Cortex of kidney (tissue), 1 donor: ENCODE results near the gene ASH1L.
"Not testable (repeated sequence)": the region's sequence is repeated elsewhere in the genome, so short reads cannot be mapped to it uniquely, and the experiment has no call there.

Experiments used
- DNase-seq: peaks from one replicate; lab custom pipeline; 2025; lab: John Stamatoyannopoulos, UW

Gene ASH1L

GRCh38 chr1:155487541-155487940, 75.1 kb downstream of the ASH1L start:
- no peak for DNase-seq

GRCh38 chr1:155486952-155487351, 75.7 kb downstream of the ASH1L start:
- DNase-seq: not testable (repeated sequence)

- no peak for DNase-seq
Measured at GRCh38 chr1:155485945-155486344, 76.7 kb downstream of the ASH1L start.

GRCh38 chr1:155485222-155485621, 77.4 kb downstream of the ASH1L start:
- DNase-seq: no peak

- no peak for DNase-seq
Measured at GRCh38 chr1:155481741-155482241, 80.8 kb downstream of the ASH1L start.

GRCh38 chr1:155479205-155479604, 83.4 kb downstream of the ASH1L start:
- DNase-seq: no peak

- DNase-seq: no peak
Measured at GRCh38 chr1:155478270-155478852, 84.2 kb downstream of the ASH1L start.

- no peak for DNase-seq
Measured at GRCh38 chr1:155474146-155474545, 88.5 kb downstream of the ASH1L start.

GRCh38 chr1:155473151-155473821, 89.3 kb downstream of the ASH1L start:
- no peak for DNase-seq

- DNase-seq: no peak
Measured at GRCh38 chr1:155472491-155473083, 90.0 kb downstream of the ASH1L start.

- DNase-seq: no peak
Measured at GRCh38 chr1:155471891-155472290, 90.7 kb downstream of the ASH1L start.

GRCh38 chr1:155471026-155471425, 91.6 kb downstream of the ASH1L start:
- DNase-seq: no peak

GRCh38 chr1:155466996-155467395, 95.6 kb downstream of the ASH1L start:
- no peak for DNase-seq

- DNase-seq: no peak
Measured at GRCh38 chr1:155466617-155466972, 96.0 kb downstream of the ASH1L start.

GRCh38 chr1:155463865-155464650, 98.5 kb downstream of the ASH1L start:
- DNase-seq: no peak

GRCh38 chr1:155458111-155458510, 104.5 kb downstream of the ASH1L start:
- DNase-seq: no peak

GRCh38 chr1:155457266-155457665, 105.3 kb downstream of the ASH1L start:
- DNase-seq: no peak

GRCh38 chr1:155455588-155456195, 106.9 kb downstream of the ASH1L start:
- DNase-seq: no peak

- DNase-seq: no peak
Measured at GRCh38 chr1:155454096-155454495, 108.5 kb downstream of the ASH1L start.

- DNase-seq: no peak
Measured at GRCh38 chr1:155453141-155453540, 109.5 kb downstream of the ASH1L start.

- no peak for DNase-seq
Measured at GRCh38 chr1:155451199-155451598, 111.4 kb downstream of the ASH1L start.

GRCh38 chr1:155442431-155442830, 120.2 kb downstream of the ASH1L start:
- DNase-seq: not testable (repeated sequence)
